Activated gamma-delta T cell treated with anti-CD3 and anti-CD28 coated beads, Interleukin-2, amount 50 U/mL, for 16 hours (primary cell): ENCODE results near the gene FARP1.

Source experiments
- DNase-seq: peaks from one replicate; pipeline ENCODE4 v3.0.0-alpha.2; 2020; ENCODE audit warnings: low read depth

The FARP1 gene

GRCh38 chr13:98173431-98174152 is 30.7 kb downstream of the FARP1 start:
- no peak for DNase-seq

DNA sequence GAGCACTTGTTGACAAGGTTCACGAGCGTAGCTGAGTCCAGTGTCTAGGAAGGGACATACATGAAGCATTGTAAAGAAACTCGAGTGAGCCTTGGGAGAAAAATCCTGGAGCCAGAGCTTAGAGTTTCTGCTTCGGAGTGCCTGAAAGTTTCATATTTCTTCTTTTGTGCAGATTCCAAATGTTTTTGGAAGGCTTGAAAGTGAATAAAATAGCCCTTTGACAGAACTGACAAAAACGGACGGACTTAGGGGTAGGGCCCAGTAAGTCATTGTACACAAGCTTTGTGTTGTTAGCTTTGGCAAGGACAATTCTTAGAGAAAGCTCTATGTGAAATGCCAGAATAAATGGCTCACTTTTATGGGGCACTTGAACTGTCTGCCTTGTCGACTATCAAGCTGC is 31.4 kb downstream of the FARP1 start:
- DNase-seq = no peak

- no peak for DNase-seq
Measured at GRCh38 chr13:98175043-98175442, 32.1 kb downstream of the FARP1 start.

- no peak for DNase-seq
Measured at GRCh38 chr13:98175823-98176222, 32.9 kb downstream of the FARP1 start.

DNA sequence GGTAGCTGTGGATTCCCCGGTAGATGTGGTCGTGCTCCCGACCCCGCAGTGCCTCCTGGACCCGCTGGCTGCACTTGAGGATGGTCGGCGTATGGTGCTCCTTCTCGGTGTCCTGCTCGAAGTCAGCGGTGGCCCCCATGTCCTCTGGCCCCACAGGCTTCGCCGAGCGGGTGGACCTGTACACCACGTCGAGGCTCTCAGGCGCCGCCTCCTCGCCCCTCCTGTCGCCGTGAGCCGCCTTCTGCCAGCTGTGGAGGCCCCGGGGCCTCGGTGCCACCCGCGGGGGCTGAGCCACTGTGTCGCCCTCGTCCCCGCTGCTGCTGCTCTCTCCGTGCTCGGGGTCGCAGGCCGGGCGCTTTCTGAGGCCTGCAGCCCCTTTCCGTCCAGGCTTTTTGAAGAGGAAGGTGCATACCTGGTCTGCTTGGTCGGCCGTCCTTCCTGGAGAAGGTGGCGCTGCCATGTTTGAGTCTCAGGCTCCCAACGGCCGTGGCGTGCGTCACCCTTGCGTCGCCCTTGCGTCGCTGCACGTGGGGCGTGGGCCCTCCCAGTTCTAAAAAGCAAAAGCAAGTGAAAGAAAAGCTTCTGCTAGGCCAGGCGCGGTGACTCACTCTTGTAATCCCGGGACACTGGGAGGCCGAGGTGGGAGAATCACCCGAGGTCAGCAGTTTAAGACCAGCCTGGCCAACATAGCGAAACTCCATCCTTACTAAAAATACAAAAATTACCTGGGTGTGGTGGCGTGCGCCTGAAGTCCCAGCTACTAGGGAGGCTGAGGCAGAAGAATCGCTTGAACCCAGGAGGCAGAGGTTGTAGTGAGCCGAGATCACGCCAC is 34.1 kb downstream of the FARP1 start, which contains the start of gene RNF113B:
Gene RNF113B, minus strand, starts transcription at position 493 of the 832 bp plus-strand sequence. Its CDS starts 33 bp downstream, at position 460.
- no peak for DNase-seq

DNA sequence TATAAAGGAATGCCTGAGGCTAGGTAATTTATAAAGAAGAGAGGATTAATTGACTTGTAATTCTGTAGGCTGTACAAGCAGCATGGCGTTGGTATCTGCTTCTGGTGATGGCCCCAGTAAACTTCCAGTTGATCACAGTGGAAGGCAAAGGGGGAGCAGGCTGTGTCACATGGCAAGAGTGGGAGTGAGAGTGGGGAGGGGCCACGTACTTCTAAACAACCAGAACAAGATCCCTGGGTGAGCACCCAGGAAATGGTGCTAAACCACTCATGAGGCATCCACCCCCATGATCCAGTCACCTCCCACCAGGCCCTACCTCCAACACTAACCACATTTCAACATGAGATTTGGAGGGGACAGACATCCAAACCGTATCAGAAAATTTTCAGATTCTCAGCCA is 37.2 kb downstream of the FARP1 start:
- DNase-seq = no peak

DNA sequence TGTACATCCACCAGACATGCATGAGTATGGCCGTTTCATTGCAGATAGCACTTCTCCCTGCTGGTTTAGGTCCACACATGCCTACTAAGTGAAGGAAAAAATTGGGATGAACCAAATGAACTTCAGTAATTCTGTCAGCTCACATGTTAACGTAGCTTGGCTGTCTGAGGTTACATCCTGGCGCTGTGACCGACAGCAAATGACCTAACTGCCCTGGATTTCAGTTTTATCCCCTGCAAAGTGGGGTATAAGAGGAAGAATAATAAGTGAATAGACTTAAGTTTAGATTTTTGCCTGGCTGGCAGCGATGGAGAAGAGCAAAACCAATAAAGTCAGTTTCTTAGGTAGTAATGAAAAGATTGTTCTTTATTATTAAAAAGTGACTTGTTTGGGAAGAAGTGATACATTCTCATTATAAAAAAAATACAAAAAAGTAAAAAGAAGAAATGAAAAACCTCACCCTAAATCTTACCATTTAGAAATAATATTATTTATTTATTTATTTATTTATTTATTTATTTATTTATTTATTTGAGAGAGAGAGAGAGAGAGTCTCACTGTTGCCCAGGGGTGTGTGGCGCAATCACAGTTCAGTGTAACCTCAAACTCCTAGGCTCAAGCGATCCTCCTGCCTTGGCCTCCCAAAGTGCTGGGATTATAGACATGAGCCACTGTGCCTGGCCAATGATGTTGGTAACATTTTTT is 38.4 kb downstream of the FARP1 start:
- DNase-seq = no peak

DNA sequence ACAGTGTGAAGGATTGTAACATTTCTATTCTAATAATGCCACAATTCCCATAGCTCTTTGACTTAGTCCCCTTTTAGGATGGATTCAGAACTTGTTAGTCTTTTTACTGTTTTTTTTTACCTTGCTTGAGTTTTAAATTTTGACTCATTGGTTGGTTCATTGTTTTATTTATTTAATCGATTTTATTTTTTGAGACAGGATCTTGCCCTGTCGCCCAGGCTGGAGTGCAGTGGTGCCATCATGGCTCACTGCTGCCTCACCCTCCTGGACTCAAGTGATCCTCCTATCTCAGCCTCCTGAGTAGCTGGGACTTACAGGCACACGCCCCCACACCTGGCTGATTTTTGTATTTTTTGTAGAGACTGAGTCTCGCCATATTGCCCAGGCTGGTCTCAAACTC is 39.3 kb downstream of the FARP1 start:
- no peak for DNase-seq

DNA sequence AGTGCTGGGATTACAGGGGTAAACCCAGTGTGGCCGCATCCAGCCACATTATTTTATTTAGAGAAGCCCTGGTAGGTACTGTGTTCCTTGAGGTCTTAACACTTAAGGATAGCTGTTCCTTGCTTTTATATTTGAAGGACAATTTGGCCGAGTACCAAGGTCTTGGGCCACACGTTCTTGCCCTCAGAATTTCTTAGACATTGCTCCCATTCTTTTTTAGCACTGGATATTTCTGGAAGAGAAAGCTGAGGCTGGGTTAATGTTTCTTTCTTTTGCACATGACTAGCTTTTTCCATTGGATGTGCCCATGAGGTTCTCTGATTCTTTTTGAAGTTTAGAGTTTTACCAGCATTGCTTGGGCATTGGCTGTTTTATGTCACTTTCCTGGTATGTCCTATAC is 39.7 kb downstream of the FARP1 start:
- no peak for DNase-seq

DNA sequence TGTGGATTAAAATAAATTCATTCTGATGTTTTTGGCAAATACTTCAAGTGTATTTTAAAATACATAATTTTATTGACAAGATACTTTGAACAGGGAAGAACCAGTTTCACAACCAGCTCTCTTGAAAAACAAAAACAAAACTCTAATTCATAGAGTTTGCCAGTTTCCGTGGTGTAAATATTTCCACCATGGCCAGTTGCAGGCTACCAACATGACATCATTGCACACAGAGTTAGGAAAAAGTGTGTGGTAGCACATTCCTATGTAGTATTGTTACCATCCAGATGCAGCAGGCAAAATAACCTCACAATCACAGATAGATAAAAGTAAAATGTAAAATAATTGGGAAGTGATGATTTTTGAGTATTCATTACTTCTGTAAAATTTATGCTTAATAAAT is 41.9 kb downstream of the FARP1 start:
- DNase-seq = no peak

DNA sequence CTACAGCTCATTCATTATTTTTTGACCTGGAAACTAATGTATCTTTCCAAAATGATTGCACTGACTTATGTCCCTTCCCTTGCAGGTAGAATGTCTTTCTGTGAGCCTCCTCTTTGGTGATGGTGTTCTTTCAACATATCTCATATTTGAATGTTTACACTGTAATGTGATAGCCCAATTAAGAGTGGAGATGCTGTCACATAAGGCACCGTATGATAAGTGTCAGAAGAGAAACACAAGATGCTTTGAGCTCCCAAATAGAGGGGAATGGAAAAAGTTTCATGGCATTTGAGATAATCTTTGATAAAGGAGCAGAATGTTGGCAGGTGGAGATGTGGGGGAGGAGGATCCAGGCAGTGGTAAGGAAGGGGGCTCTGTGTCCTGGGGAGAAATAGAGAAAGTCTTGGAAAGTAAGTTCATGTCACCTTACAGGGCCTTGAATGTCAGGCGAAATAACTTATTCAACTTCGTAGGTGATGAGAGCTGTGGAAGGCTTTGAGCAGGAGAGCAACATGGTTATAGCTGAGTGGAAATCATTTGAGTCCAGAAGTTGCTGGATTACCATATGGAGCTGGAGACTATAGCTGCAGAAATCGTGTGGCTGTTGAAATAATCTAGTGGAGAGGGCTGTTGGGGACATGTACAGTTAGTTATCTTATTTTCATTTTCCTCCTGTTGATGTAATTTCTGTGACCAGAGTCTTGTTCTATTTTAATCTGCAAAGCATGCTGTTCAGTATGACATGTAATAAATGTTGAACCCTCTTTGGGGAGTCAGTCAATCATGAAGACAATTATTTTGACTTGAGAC is 44.5 kb downstream of the FARP1 start:
- no peak for DNase-seq

- no peak for DNase-seq
Measured at GRCh38 chr13:98187965-98188261, 45.0 kb downstream of the FARP1 start.

GRCh38 chr13:98188544-98189166 is 45.8 kb downstream of the FARP1 start:
- DNase-seq = no peak

GRCh38 chr13:98189841-98190505 is 47.1 kb downstream of the FARP1 start:
- no peak for DNase-seq

DNA sequence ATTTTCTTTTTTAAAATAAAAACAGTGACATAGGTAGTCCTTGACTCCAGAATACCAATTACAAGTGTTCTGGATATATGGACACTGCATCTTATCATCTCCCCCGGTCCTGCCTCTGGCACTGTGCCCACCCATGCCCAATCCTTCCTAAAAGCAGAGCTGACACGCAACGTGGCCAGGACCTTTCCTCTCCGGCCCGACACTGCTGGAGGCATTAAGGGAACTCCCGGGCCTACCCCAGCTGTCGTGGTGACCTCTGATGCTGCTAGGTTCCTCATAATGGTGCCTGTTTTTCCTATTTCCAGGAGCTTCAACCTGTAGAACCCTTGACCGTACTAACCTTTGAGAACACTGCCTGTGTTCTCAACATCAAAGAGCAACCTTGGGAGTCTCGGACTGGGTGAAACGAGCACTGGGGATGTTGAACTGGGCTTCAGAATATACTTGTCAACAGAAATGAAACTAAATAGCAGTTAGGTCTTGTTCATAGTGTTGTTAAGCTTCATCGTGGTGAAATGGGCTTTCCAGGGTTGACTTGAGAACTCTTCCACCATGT is 48.1 kb downstream of the FARP1 start:
- no peak for DNase-seq

DNA sequence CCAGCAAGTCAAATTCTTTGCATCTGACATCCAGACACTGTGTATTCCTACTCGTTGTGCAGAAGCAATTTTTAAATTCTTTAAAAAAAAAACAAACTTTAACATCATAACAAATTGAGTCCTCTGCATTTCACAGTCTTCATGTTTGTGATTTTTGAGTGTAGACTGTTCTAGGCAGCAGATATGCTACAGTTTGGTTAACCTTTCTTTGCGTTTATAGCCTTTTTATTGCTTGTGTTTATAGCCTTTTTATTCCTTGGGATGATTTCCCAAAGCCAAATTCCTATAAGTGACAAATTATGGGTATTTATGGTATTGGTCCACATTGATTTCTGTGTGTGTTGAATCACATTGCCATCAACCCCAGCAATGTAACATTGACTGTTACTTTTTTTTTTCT is 49.1 kb downstream of the FARP1 start:
- DNase-seq = no peak

DNA sequence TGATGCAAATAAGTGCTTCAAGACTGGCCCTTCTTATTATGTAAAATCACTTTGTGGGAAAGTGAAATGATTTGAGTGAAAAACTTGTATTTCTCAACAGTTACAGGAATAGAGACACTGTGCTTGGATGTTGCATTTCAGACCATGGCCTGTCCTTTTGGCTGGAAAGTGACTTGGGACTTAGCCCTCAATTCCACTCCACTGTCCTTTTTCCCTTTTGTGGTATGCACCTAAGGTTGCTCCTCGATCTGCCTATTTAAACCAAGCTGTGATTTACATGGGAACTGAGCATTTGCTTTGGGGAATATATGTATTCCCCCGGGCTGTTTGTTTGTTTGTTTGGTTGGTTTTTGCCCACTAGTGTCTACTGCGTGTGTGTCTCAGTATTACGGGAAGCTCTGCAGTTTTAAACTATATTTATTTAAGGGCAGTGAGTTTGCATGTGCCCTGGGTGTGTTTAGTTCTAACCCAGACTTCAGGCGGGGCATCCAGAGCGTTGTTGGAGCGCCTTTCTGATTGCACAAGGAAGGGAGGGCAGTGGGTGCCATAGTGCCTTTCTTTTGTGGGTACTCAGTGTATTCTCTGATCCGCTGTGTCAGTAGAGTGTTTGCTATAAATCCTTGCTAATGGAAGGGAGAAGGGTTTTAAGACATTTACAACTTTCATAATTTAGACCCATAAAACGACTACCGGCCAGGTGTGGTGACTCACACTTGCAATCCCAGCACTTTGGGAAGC is 52.3 kb downstream of the FARP1 start:
- no peak for DNase-seq

DNA sequence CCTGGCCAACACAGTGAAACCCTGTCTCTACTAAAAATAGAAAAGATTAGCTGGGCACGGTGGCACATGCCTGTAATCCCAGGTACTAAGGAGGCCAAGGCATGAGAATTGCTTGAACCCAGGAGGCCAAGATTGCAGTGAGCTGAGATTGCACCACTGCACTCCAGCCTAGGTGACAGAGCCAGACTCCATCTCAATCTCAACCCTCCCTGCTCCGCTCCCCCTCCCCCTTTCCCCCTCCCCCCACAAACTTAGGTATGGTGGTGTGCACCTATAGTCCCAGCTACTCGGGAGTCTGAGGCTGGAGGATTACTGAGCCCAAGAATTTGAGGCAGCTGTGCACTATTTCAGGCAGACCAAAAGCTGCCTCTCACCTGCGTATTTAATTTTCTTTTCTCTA is 55.8 kb downstream of the FARP1 start:
- DNase-seq = no peak

DNA sequence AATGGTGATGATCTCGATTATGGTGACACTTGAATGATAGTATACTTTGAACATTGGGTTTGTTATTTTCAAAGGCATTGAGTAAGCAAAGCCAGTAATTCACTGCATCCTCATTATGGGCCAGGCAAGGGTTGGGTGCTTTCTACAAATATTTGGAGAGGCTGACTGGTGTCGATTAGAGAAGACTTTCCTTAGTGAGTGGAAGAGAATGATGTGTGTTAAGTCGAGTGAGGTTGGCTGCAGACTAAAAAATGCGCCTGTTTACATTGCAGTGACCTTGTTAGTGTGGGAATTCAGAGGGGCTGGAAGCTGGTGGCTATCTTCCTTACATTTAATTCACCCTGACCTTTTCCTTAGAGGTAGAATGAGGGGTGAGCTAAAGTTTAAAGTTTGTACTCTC is 56.6 kb downstream of the FARP1 start:
- DNase-seq = no peak

GRCh38 chr13:98200211-98200878 is 57.5 kb downstream of the FARP1 start:
- no peak for DNase-seq
